NCI-H146 (cell line): ENCODE measurements around the gene FOXK2.
A peak's percentile ranks its signal among the peaks of the same experiment; 100 is the strongest.

Experiments
- DNase-seq: peaks from one replicate; lab custom pipeline; 2025; lab: John Stamatoyannopoulos, UW

FOXK2 gene

DNA sequence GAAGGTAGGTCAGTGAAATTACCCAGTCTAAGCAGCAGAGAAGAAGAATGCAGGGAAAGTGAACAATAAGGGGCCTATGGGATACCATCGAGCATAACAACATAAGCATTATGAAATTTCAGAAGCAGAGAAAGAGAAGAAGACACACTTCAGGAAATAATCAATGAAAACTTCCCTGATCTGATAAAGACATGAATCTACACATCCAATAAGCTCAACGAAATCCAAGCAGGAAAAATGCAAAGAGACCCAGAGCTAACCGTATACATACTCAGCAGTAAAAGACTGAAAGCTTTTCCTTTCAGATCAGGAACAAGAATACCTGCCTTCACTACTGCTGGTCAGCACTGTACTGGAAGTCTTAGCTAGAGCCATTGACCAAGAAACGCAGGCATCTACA lies 90.1 kb downstream of the FOXK2 start:
- DNase-seq: no peak

DNA sequence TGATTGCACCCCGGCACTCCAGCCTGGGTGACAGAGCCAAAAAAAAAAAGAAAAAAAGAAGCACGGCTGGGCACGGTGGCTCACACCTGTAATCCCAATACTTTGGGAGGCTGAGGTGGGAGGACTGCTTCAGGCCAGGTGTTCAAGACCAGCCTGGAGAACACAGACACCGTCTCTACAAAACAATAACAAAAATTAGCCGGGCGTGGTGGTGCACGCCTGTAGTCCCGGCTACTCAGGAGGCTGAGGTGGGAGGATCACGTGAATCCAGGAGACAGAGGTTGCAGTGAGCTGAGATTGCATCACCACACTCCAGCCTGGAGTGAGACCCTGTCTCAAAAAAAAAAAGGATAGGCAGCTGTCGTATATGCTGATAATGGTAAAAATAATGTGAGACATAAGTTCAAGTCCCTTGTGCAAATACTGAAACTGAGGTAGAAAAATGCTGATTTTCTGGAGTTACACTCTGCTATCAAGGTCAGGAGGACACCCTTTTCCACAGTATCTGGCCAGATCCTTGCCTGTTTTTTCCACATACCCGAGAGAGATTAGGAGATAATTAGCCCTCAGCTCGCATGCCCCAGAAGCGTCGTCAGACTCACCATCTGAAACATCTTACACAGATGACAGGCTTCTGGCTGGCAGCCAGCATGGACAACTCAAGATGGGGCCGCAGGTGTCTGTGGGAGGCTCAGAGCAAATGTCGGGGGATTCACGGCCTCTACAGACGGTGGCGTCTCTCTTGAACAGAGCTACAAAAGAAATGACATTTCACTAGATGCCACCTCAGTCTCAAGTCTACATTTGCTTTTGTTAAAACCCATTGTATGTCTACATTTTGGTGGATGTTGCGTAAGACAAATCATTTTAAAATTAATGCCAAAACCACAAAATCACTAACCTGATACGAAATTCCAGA lies 91.9 kb downstream of the FOXK2 start:
- DNase-seq: no peak

DNA sequence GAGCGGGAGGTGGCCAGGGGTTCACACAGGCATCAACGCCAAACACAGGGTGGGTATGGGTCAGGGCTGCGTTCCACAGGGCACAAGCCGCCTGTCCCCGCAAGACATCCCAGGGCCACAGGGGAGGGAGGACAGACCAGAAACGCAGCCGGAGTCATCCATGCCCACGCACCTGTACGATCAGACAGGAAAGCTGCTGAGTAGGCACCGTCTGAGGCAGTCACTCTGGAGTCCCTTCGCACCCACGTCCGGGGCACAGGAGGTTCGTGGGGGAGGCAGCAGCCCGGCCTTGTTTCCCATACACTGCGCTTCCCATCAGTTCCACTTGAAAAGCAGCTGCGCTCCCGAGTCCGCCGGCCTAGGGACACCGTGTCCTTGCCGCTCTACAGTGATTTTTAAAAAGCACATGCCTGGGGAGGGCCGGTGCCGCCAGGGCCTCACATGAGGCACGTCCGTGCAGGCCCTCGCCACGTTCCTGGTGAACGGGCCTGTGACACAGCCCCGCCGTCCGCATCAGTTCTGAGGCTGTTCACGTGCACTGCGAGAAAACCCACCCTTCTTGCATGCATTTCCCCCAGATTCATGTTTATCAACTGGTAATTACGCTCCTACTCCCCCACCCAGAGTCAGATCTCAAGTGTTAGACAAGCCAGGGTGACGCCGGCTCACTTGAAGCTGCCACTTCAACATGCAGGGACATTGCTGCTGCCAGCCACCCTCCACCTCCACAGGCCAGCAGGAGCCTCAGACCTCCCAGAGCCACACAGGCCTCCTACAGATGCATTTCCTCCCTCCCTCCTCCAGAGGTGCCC lies 94.0 kb downstream of the FOXK2 start:
- no peak for DNase-seq

DNA sequence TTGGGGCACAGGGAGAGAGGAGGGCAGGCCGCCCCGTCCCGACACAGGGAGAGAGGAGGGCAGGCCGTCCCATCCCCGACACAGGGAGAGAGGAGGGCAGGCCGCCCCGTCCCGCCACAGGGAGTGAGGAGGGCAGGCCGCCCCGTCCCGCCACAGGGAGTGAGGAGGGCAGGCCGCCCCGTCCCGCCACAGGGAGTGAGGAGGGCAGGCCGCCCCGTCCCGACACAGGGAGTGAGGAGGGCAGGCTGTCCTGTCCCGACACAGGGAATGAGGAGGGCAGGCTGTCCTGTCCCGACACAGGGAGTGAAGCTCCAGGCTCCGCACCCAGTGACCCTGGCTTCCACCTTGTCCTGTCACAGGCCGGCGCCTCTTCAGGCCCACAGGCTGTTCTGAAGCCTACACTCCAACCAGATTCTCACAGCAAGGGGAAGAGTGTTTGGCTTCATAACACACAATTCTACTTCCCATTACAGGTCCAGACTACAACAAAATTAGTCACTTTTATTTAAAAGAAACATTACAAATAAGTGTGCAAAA lies 94.6 kb downstream of the FOXK2 start:
- DNase-seq: no peak

DNA sequence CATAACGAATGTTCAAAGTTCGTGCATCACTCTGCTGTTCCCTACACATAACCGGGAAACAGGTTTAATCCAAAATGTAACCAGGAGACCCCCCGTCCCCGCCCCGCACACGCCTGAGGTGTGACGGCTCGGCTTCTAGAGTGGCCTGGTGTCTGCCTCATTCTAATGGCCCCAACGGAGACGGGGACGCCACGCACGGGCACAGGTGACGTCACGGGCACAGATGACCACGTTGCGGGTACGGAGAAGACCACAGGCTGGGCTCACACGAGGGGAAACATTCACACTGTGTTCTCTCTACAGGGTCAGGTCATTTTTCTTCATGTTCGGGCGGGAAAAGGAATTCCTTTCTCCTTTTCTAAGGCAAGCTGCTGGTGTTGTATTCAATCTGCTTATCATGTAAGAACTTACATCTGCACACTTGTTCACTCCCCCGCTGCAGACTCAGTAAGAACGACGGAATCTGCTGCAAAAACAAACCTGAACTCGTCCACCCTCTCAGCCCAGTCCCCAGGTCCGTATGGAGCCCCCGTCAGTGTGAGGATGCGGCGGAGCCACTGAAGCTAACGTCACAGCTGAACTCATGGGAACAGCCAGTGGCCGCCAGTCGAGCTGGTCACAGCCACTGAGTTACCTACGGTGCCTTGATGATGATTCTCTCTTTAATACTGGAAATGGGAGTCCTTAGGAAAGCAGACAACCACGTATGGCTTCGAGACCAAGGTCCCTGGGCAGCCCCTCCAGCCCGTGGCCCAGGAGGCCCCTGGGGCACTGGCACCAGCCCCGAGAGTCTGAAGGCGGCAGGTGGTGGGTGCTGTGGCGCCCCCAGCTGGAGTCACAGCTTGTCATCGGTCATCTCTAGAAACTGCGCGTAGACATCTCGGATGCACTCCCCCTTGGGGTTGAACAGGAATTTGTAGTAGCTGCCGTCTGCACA lies 95.8 kb downstream of the FOXK2 start:
- no peak for DNase-seq

DNA sequence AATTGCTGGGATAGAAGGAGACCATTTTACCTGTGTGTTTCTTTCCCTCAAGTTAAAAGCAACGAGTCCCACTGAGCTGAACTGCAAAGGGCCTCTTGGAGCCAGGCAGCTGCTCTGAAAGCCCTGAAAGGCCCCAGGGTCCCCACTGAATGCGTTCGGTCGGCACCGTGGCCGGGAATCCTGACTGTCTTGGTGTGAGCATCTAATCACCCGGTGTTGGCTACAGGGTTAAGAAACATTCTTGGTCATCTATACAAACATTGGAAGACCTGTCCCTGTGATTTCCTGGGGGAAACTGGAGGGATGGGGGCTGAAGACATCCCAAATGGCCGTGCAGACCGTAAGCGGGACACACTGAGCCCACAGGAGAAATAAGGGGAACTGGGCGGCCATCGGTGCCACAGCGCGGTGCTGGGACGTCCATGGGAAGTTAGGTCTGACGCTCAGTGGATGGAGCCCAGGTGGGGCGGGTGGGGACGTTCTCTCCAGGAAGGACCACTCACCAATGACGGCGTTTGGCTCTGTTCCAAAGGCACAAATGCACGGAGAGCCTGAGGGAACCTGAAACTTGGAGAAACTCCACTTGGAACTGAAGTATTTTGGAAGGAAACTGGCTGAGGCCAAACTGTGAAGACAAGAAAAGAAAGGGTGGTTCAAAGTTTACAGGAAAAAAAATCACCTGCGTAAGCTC lies 96.6 kb downstream of the FOXK2 start:
- no peak for DNase-seq

DNA sequence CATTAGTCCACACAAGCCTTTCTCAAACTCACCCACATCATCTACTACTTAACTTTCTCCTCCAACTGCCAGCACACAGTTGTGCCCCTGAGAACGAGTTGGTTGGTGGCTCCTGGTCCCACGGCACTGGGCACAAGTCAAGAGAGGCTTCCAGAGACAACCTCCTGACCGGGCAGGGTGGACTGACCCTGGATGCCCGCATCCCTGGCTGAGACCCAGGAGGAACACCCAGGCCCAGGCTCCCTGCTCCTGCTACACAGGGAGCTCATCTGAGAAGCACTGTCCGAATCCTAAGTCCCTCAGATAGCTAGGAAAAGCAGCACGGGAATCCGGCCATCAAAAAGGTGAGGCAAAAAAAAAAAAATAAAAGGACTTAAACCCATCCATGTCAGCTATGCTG lies 99.7 kb downstream of the FOXK2 start:
- DNase-seq: no peak

DNA sequence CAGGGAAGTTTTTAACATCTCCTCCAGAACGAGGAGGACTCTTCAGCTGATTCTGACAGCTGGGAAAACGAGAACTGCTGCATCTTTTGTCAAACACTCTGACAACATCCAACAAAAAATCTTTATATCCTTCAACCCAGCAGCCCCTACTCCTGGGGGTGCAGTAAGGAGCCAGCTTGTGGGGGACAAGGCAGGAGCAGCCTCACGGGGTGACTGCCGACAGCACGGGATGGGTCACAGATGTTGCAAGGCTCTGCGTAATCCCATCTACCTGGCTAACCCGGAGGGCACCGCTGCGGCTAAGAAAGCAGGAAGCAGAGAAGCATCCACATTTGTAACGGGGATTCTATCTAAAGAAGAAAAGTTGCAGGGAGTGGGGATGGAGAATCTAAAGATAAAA lies 100.1 kb downstream of the FOXK2 start:
- DNase-seq: no peak

DNA sequence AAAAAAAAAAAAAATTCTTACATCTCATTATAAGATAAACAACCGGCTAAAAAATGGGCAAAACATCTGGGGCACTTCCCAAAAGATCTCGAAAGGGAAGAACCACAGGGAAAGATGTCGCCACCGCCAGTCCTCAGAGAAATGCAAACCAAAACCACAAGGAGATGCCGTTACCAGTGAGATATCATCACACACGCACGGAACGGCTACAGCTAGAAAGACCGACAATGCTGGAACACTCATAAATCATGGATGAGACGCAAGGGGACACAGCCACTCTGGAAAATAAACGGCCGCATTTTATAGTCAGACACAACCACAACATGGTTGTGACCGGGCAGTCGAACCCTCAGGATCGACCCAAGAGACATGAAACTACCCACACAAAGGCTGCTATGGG lies 104.2 kb downstream of the FOXK2 start:
- DNase-seq: no peak

DNA sequence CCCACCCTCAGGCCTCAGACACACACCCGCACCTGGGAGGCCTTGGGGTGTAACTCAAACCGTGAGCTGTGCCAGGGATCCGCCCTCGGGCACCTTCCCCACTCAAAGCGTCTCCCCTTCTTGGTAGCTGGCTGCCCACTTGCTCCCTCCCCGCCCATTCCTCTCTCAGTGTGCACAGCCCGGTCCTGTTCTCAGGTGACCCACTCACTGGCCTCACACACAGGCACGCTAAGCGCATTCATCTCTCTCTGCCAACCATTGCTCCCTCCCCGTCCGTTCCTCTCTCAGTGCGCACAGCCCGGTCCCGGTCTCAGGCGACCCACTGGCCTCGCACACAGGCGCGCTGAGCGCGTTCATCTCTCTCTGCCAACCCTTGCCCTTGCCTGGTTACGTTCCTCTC lies 107.9 kb downstream of the FOXK2 start:
- DNase-seq: no peak

DNA sequence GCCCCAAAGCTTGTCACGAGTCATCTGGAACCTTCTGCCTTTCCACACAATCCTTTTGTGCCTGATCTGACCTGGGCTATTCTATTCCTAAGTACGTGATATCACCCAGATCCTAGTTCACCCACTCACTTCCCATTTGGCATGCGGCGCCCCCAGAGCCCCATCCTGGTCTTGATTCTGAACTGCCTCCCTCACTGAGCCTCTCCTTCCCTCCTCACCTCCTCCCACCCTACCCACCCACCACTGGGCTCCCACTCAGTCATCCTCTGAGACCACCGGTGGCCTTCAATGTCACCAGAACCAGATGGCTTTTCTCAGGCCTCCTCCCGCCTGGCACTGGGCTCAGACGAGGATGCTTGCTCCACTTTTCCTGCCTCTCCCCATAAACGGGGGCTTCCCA lies 110.2 kb downstream of the FOXK2 start:
- no peak for DNase-seq

DNA sequence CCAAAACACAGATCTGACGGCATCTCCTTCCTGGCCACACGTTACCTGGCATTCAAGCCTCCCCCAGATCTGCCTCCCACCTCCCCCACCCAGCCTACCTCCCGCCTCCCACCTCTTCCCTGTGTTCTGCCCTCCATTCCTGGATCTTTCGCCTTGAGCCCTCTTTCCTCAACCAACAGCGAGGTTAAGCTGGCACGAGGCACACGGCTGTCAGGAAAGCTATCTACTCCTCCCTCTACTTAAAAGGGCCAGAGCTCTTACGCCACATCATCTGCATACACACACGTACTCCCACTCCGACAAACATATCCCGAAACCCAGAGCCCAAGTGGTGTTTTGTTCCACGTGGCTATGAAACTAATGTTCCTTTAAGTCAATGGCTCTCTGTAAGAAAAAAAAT lies 110.7 kb downstream of the FOXK2 start:
- no peak for DNase-seq

DNA sequence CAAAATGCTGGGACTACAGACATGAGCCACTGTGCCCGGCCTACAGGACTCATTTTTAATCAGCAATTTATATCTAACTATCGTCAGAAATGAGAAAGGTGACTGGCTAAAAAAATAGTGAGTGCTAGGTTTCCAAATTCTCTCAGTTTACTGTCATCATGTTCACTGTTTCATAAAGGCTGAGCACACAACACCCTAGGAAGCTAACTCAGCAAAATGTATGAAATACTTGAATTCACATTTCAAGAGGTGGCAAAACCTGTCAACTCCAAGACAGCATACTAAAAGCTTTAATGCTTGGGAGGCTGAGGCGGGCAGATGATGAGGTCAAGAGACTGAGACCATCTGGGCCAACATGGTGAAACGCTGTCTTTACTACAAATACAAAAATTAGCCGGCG lies 112.0 kb downstream of the FOXK2 start:
- DNase-seq: no peak

DNA sequence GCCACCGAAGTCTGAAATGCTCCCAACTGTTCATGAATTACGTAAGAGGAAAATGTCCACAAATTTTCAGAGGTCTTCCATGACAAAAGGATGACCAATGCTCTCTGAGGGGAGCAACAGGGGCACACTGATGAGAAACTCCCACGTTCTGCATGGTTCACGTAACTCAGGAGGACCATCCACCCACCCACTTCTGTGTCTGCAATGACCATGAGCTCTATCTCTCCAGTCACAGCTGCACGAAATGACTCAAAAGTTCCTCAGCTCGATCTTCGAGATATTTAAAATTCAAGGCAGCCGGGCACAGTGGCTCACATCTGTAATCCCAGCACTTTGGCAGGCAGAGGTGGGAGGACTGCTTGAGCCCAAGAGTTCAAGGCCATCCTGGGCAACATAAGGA lies 112.9 kb downstream of the FOXK2 start:
- DNase-seq: no peak

DNA sequence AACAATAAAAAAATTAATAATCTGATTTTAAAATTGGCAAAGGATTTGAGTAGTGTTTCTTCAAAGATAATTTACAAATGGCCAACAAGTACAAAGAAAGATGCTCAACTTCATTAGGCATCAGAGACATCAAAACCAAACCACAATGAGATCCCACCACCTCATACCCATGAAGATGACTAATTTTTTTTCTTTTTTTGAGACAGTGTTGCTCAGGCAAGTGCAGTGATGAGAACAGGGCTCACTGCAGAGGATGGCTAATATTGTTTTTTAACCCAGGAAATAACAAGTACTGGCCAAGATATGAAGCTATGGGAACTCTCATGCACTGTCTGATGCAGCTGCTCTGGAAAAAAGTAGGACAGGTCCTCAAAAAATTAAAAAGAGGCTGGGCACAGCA lies 113.8 kb downstream of the FOXK2 start:
- no peak for DNase-seq

DNA sequence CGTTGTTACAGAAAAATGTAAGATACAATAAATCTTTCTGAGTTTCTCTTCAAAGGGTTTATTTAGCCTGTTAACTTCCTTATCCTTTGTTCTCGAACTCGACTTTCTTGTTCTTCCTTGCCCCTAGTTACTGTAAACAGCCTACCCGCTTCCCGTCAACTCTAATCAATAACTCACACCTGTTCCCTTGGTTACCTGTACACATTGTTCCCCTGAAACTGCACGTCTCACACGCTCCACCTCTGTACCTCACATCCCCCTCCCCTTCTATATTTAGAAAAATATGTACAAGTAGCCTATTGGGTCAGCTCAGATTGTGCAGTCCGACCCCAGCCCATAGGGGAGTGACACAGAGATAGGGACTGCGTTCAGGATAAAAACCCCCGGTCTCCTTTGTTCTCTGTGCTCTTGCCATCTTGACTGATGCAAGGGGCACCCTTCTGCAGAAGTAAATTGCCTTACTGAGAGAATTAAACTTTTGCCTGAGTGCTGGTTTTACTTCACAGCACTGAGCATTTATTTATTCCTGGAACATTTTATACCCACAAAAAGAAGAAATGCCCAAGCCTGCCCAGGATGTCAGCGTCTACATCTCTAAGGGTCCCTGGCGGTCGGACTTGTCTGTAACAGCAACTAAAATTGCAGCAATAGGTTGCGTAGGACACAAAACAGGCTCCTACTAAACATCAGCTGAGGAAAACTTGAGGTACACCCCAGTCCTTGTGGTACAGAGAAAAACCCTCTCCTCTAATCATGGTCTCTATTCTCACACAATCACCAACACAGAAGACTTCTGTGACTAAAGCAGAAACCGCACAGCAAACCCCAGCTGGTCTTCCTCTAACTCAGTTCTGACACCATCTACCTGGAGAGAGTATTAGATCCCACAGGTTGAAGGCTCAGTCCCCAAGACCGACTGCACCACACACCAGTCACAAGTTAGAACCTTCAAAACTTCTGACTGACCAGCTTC lies 117.4 kb downstream of the FOXK2 start:
- peak; percentile 69 for DNase-seq

DNA sequence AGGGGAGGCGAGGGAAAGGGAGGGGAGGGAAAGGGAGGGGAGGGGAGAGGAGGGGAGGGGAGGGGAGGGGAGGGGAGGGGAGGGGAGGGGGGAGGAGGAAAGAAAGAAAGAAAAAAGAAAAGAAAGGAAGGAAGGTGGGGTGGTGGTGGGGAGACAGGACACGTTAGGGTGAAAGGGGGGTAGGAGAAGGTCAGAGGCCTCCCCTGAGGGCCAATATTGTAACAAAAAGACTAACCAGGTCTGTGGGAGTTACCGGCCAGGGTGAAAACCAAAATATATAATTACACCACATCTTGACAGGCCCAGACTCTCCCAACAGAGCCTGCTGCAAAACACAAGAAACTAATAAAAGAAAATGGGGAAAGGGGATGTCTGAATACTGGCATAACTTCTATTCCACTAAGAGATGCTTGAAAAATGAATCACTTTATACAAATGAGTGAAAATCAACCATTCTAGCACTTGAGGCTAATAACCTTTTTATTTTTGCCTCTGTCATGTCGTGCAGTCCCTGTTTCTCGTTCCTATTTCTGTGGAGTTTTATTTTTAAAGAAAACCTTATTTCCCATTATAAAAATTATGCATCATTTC lies 118.7 kb downstream of the FOXK2 start:
- no peak for DNase-seq

DNA sequence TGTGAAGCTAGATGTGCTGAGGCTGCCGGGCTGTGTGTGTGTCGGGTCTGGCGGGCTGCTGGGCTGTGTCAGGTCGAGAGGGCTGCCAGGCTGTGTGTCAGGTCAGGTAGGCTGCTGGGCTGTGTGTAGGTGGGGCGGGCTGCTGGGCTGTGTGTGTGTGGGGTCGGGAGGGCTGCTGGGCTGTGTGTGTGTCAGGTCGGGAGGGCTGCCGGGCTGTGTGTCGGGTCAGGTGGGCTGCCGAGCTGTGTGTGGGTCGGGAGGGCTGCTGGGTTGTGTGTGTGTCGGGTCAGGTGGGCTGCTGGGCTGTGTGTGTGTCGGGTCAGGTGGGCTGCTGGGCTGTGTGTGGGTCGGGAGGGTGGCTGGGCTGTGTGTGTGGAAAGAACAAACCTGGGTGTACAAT lies 120.1 kb downstream of the FOXK2 start:
- DNase-seq: no peak

DNA sequence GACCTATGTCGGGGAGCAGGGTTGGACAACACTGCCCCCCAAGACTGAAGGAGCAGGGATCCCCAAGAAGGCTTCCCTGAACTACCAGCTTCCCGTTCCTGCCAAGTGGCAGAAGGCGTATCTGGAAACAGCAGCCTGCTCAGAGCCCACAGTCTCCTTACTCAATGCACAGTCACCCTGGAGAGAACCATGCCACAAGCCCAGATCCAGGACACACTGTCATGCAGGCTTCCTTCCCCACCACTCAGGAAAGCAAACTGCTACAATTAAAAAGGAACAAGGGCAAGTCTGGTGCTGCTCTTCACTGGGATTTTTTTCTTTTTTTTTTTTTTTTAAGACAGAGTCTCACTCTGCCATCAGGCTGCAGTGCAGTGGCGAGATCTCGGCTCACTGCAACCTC lies 120.5 kb downstream of the FOXK2 start:
- DNase-seq: no peak

DNA sequence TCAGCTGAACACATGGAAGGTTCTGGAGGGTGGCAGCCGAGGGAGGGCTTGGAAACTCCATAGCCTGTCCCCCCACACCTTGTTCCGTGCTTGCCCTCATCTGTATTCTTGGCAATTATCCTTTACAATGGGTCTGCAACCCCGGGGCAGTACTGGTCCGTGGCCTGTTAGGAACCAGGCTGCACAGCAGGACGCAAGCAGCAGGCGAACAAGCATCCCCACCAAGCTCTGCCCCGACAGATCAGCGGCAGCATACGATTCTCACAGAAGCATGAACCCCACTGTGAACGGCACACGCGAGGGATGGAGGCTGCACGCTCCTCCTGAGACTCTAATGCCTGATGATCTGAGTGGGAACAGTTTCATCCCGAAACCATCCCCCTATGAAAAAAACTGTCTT lies 122.5 kb downstream of the FOXK2 start:
- no peak for DNase-seq
